NK-92 (cell line): ENCODE measurements around the gene RPS21.

Source experiments
- DNase-seq: peaks from one replicate; lab custom pipeline; 2025; ENCODE audit not compliant: unreplicated experiment; lab: John Stamatoyannopoulos, UW

The RPS21 gene

DNA sequence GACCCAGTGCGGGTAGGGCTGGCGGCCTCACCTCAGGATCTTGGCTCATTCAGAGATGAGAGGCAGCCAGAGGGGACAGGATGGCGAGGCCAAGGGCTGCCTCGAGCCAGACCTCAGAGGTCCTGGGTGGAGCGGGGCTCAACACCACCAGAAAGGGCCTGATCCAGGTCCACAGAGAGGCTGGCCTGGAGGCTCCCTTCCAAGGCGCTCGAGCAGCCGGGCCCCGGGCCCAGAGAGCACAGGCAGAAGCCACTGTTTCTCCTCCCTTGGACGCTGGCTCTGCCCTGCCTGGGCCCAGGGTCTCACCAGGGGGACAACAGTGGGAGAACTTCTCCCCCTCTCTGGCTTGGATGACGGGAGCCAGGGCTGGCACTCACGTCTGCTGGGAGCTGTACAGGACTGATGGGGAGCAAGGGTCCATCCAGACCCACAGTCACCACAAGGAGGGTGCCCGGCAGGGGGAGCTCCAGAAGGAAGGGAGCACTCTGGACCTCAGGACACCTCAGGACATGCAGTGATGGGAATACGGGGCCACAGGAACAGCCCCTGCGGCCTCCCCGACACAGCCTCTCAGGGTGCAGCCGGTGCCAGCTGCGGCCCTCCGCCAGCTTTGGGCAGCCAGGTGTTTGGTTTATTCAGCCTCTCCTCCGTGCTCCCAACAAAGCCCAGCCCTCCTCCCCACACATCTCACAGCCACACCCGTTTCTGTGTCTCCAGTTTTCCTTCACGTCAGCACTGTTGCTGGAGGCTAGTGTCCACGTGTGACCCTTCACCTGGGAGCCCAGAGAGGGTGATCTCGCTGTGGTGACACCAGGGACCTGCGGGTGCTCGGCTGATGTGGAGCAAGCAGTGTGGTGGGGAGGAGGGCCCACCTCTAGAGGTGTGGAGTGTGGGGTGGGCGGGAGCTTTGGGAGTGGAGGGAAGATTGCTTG is 8.7 kb downstream of the RPS21 start:
- DNase-seq = no peak

GRCh38 chr20:62396367-62397239 is 9.7 kb downstream of the RPS21 start:
- DNase-seq = no peak

DNA sequence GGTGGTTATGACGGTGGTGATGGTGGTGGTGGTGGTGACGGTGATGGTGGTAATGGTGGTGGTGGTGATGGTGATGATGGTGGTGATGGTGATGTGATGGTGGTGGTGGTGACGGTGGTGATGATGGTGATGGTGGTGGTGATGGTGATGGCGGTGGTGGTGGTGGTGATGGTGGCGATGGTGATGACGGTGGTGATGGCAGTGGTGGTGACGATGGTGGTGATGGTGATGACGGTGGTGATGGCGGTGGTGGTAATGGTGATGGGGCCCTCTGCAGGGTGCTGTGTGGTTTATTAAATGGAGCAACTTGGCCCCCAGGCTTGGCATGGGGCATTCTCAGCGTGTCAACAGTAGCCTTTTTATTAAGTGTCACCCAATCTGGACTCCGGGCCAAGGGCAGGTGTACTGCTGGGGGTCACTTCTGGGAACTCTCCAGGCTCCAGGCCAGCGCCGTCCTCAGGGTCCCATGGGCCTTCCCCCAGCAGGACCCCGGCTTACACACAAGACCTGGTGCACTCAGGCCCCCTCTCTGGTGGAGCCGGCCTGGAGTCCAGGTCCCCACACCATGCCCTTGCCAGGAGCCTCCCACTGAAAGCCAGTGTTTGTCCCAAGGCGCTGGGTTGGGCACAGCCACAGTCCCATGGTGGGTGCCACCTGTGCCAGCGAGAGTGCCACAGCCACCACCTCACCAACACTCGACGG is 11.4 kb downstream of the RPS21 start:
- DNase-seq = no peak

GRCh38 chr20:62400021-62400420 is 13.1 kb downstream of the RPS21 start:
- no peak for DNase-seq

- no peak for DNase-seq
Observed at GRCh38 chr20:62400541-62400940, 13.6 kb downstream of the RPS21 start.

- no peak for DNase-seq
Observed at GRCh38 chr20:62401331-62401779, 14.5 kb downstream of the RPS21 start.

- no peak for DNase-seq
Observed at GRCh38 chr20:62402456-62403150, 15.7 kb downstream of the RPS21 start.

GRCh38 chr20:62403331-62403730 is 16.4 kb downstream of the RPS21 start:
- DNase-seq = no peak

- no peak for DNase-seq
Observed at GRCh38 chr20:62404112-62404665, 17.3 kb downstream of the RPS21 start.

DNA sequence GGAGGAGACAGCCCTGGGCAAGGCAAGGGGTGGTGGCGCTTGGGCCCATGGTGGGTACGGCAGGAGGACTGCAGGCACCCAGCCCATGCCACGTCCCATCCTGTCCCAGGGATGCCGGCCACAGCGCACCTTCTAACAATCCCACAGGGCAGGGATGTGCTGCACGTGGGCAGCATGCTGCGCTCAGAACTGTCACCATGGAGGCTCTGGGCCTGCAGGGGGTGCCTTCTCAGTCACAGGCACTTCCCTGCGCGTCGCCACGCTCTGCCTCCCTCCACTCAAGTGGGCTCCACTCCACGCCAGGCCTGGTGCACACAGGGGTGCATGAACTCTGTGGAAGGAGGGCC is 17.8 kb downstream of the RPS21 start:
- no peak for DNase-seq

DNA sequence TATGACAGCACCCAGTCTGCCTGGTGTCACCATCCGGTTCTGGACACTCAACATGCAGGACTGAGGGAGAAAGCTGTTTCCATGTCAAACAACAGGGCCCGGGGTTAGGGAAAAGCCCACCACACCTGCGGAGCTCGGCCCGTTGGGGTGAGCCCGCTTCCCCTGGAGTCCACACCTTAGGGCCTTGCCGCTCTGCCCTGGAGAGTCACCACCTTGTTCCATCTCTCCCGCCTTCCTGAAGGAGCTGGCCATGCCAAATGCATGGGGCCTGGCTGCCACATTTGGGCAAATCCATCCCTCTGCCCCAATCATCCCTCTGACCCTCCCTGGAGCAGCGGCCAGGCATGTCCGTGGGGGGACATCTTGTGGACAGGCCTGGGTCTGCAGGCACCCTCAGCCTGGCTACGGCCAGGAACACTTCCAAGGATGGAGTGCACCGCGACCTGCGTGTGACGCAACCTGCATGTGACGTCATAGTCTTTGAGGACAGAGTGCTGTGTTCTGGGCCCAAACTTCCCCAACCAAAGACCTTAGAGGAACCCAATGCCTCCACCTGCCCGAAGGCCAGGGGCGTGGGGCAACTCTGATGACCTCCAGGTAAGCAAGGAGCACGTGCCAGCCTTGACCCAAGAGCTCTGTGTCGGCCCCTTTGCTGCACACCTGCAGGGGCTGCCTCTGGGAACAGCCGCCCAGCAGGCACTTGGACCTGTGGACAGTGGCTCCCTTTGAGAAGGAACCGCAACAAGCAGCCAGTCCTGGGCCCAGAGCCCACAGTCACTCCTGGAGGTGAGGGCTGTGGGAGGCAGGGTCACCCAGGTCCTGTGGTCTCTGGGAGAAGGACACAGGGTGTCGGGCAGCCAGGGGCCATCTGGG is 18.4 kb downstream of the RPS21 start:
- DNase-seq = no peak

GRCh38 chr20:62405981-62406513 is 19.1 kb downstream of the RPS21 start:
- DNase-seq = no peak

DNA sequence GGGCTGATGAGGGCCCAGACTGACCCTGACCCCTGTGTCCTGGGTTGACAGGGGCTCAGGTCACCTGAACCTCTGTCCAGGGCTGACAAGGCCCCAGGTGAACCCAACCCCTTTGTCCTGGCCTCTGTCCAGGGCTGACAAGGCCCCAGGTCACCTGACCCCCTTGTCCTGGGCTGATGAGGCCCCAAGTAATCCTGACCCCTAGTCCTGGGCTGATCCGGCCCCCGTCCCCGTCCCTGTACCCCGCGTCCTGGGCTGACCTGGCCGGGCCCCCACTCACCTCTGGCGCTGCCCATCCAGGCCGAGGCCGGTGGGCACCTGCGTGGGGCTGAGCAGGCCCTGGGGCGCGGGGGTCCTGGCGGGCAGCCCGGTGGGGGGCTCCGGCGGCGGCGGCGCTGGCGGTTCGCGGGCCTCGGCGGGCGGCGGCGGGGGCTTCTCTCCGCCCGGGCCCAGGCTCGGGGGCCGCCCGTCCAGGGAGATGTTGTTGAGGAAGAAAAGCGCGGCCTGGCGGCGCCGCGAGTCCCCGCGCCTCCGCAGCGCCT is 19.8 kb downstream of the RPS21 start:
- no peak for DNase-seq

- DNase-seq = no peak
Observed at GRCh38 chr20:62407221-62407992, 20.5 kb downstream of the RPS21 start, which contains the start of gene CABLES2. CABLES2 (minus strand) TSS chr20:62407285; CDS start chr20:62407276, 9 bp downstream.

GRCh38 chr20:62408055-62408454 is 21.2 kb downstream of the RPS21 start:
- no peak for DNase-seq

DNA sequence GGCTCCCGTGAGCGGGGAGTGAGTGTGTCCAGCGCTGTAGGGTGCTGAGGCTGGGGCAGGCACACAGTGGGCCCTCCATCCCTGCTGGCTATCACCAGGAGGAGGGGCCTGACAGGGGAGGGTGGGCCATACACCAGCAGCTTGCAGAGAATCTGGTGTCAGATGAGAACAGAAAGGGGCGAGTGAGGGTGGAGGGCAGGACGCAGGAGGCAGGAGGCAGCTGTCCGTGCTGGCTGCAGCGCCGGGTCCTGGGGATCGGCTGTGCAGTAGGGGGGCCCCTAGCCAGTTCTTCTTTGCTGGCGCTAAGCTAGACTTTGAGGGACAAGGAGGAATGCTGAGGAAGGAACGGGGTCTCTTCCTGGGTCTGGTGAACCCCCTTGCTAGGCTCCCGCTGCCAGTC is 21.7 kb downstream of the RPS21 start:
- no peak for DNase-seq

DNA sequence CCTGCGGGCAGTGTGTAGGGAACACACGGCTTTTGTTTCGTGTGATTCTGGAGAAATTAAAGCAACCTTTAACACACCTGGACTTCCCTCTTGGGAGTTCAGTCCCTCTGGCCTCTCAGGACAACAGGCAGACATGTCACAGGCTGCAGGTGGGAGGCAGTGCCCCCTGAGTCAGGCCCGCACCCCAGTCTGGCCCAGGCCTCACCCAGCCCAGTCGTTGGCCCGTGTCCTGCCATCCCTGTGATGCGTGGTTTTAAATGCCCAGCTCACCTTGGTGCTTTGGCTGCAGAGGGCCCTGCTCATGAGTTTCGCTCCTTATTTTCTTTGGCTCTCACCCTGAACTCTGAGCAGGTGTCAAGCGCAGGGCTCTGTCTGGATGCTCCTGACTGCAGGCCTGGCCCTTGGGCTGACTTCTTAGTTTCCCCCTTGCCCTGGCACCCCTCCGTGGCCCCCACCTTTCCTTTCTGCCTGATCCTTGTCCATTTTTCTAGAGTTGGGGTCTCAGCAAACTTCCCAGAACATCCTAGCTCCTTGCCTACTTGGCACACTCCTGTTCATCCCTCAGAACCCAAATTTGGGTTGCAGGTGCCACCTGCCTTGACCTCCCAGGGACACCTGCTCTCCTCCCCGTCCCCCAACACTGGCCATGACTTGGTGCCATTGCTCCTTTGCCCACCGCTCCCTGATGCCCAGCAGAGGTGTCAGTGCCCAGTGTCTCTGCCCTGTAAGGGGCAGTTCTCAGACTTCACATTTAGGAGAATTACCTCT is 22.4 kb downstream of the RPS21 start:
- DNase-seq = no peak
